SK-N-SH (cell line): ENCODE data around the gene ADAMTS7. TPM values are rescaled to one million over a fixed set of nuclear protein-coding genes. Genes with fewer than 3 reads are reported as not detected.
A peak's percentile ranks its signal among the peaks of the same experiment; 100 is the strongest.
"Not testable (repeated sequence)": the region's sequence is repeated elsewhere in the genome, so short reads cannot be mapped to it uniquely, and the experiment has no call there.

Experiments used
- CTCF ChIA-PET: fragments of 300-600, 350-600 bp; formaldehyde crosslinking; extraction: SDS; loops from one replicate; lab custom pipeline; 2021; lab: Yijun Ruan, JAX
- POLR2A ChIA-PET: fragments of 350-600 bp; sonication (Branson Sonifier 250); formaldehyde crosslinking; extraction: SDS; loops from one replicate; lab custom pipeline; 2020; ENCODE audit warnings: antibody characterized with exemption, inconsistent platforms; lab: Yijun Ruan, JAX
- DNase-seq: peaks from one replicate; pipeline ENCODE4 v3.0.0; 2012
- H2AFZ ChIP-seq: fragments of 200-600 bp; sonication (generic); 2 replicates; pipeline ENCODE4 v1.8.1; 2016; ENCODE audit warnings: antibody characterized with exemption, mild to moderate bottlenecking, low read depth
- H3F3A ChIP-seq: fragments of 200-600 bp; sonication (generic); replicated peaks from 2 replicates; pipeline ENCODE3; 2016; ENCODE audit warnings: antibody characterized with exemption, mild to moderate bottlenecking; ENCODE audit not compliant: insufficient read depth
- H3K27ac ChIP-seq, 2 experiments: fragments of 200-500 bp in 1 of 2; fragments of 200-600 bp in 1 of 2; sonication (Bioruptor generic) in 1 of 2; sonication (generic), shearing (Covaris generic) in 1 of 2; 2 replicates each; pipeline versions ENCODE4 v1.5.1 to v1.6.1; 2014 to 2016; ENCODE audit warnings: low read depth in 2 of 2, inconsistent platforms in 1 of 2, low read length in 1 of 2, mild to moderate bottlenecking in 1 of 2, mixed read lengths in 1 of 2
- H3K27me3 ChIP-seq: fragments of 200-600 bp; sonication (generic), shearing (Covaris generic); 2 replicates; pipeline ENCODE4 v1.6.1; 2016; ENCODE audit warnings: mixed run types; ENCODE audit not compliant: insufficient read depth
- H3K36me3 ChIP-seq, 2 experiments: fragments of 200-500 bp in 1 of 2; fragments of 200-600 bp in 1 of 2; sonication (Bioruptor generic) in 1 of 2; sonication (generic) in 1 of 2; replicated peaks in 1 of 2; 2 replicates each; pipeline versions ENCODE3 to v1.5.1; 2014 to 2016; ENCODE audit warnings: low read length in 1 of 2, mild to moderate bottlenecking in 1 of 2; ENCODE audit not compliant: insufficient read depth in 2 of 2, control insufficient read depth in 1 of 2
- H3K4me1 ChIP-seq, 2 experiments: fragments of 200-500 bp in 1 of 2; fragments of 200-600 bp in 1 of 2; sonication (Bioruptor generic) in 1 of 2; sonication (generic), shearing (Covaris generic) in 1 of 2; 2 replicates each; pipeline versions ENCODE4 v1.5.1 to v1.6.1; 2014 to 2016; ENCODE audit warnings: low read depth in 1 of 2, low read length in 1 of 2, mixed run types in 1 of 2; ENCODE audit not compliant: insufficient read depth in 2 of 2, control insufficient read depth in 1 of 2
- H3K4me2 ChIP-seq: fragments of 200-600 bp; sonication (generic), shearing (Covaris generic); 2 replicates; pipeline ENCODE4 v1.6.1; 2017; ENCODE audit warnings: mixed run types
- H3K4me3 ChIP-seq, 2 experiments: fragments of 200-500 bp in 1 of 2; fragments of 200-600 bp in 1 of 2; sonication (Bioruptor generic) in 1 of 2; sonication (generic), shearing (Covaris generic) in 1 of 2; 2 replicates each; pipeline versions ENCODE4 v1.5.1 to v1.8.1; 2014 to 2016; ENCODE audit warnings: low read depth in 2 of 2, inconsistent platforms in 1 of 2, low read length in 1 of 2, mild to moderate bottlenecking in 1 of 2, mixed read lengths in 1 of 2, moderate library complexity in 1 of 2
- H3K79me2 ChIP-seq: fragments of 200-600 bp; sonication (generic); 2 replicates; pipeline ENCODE4 v1.8.1; 2017; ENCODE audit warnings: mild to moderate bottlenecking; ENCODE audit not compliant: insufficient read depth
- H3K9ac ChIP-seq: fragments of 200-600 bp; sonication (generic); 2 replicates; pipeline ENCODE4 v1.6.1; 2017; ENCODE audit warnings: mixed run types
- H3K9me2 ChIP-seq: fragments of 200-600 bp; sonication (generic); 2 replicates; pipeline ENCODE4 v1.6.1; 2017; ENCODE audit warnings: mixed run types
- H3K9me3 ChIP-seq: fragments of 200-600 bp; sonication (generic); 2 replicates; pipeline ENCODE4 v1.6.1; 2017; ENCODE audit warnings: mixed run types, mild to moderate bottlenecking, moderate library complexity
- H4K20me1 ChIP-seq: fragments of 200-600 bp; sonication (generic); 2 replicates; pipeline ENCODE4 v1.6.1; 2017; ENCODE audit warnings: mild to moderate bottlenecking, mixed run types; ENCODE audit not compliant: insufficient read depth
- CHD2 ChIP-seq: fragments of 150-350 bp; IDR thresholded peaks from 2 replicates; pipeline ENCODE4 v1.6.1; 2018; ENCODE audit warnings: low read length; ENCODE audit not compliant: partially characterized antibody
- EZH2phosphoT487 ChIP-seq: fragments of 200-600 bp; sonication (generic); IDR thresholded peaks from 2 replicates; pipeline ENCODE4 v1.6.1; 2017; ENCODE audit warnings: low read depth, mixed run types, mild to moderate bottlenecking, antibody characterized with exemption, moderate library complexity, borderline replicate concordance
- FOSL2 ChIP-seq: IDR thresholded peaks from 2 replicates; pipeline ENCODE4 v1.4.0; 2012; ENCODE audit warnings: low read depth, mild to moderate bottlenecking, moderate library complexity, borderline replicate concordance
- FOXJ3 ChIP-seq: sonication (generic); formaldehyde crosslinking; IDR thresholded peaks from 2 replicates; pipeline ENCODE4 v1.5.1; 2020; ENCODE audit warnings: mild to moderate bottlenecking, missing genetic modification reagents
- FOXM1 ChIP-seq: IDR thresholded peaks from 2 replicates; pipeline ENCODE4 v1.4.0; 2012; ENCODE audit warnings: low read depth, mild to moderate bottlenecking
- MEF2A ChIP-seq: IDR thresholded peaks from 2 replicates; pipeline ENCODE4 v1.4.0; 2012; ENCODE audit warnings: low read depth, borderline replicate concordance
- PBX3 ChIP-seq: IDR thresholded peaks from 2 replicates; pipeline ENCODE4; 2012
- POLR2AphosphoS5 ChIP-seq: IDR thresholded peaks from 2 replicates; pipeline ENCODE4 v1.6.1; 2012; ENCODE audit warnings: low read depth, low read length
- RAD21 ChIP-seq: IDR thresholded peaks from 2 replicates; pipeline ENCODE4 v1.6.1; 2012; ENCODE audit warnings: mild to moderate bottlenecking, low read length
- RFX5 ChIP-seq: IDR thresholded peaks from 2 replicates; pipeline ENCODE4 v1.6.1; 2012; ENCODE audit warnings: mild to moderate bottlenecking, improper control_type of control experiment, low read length
- SMC3 ChIP-seq: IDR thresholded peaks from 2 replicates; pipeline ENCODE4 v1.6.1; 2012; ENCODE audit warnings: low read depth, low read length, improper control_type of control experiment
- TEAD4 ChIP-seq: IDR thresholded peaks from 2 replicates; pipeline ENCODE4 v1.4.0; 2012; ENCODE audit warnings: mild to moderate bottlenecking, borderline replicate concordance; ENCODE audit not compliant: insufficient read depth
- ZBTB33 ChIP-seq: IDR thresholded peaks from 2 replicates; pipeline ENCODE4 v1.4.0; 2012; ENCODE audit warnings: low read depth, borderline replicate concordance
- WGBS: methylation state at CpG from one replicate; pipeline ENCODE4 v1.1.6; 2017; ENCODE audit warnings: low lambda C conversion rate; 5-methylcytosine and 5-hydroxymethylcytosine counted together
- polyA plus RNA-seq, 3 experiments: library from polyadenylated mRNA; depleted of rRNA; stranded (reverse); fragments of >200 nt; gene quantifications; 2 replicates each; pipeline ENCODE4 v1.2.3, GENCODE V29; 2012
- TF ChIP-seq, protein P1 (sequence below): fragments of 200-600 bp; sonication (generic); IDR thresholded peaks from 2 replicates; pipeline ENCODE4 v1.6.1; 2017; ENCODE audit warnings: antibody characterized with exemption, mild to moderate bottlenecking, moderate library complexity
- TF ChIP-seq, protein P2 (sequence below): fragments of 150-350 bp; IDR thresholded peaks from 2 replicates; pipeline ENCODE4 v1.6.1; 2016; ENCODE audit warnings: mild to moderate bottlenecking, low read depth, low read length

Gene ADAMTS7
- polyA plus RNA-seq, 1 of the 3 experiments (the other 2 are of a cell fraction): 17.9 TPM

- TF ChIP-seq SMC3 (no peak), FOXM1 (no peak), TEAD4 (no peak), FOSL2 (no peak), FOXJ3 (CRISPR knock-in tag) (no peak)
Observed at GRCh38 chr15:78739206-78739605, 72.1 kb downstream of the ADAMTS7 start (continued).

- H3K27me3 ChIP-seq, H3K9me2 ChIP-seq, H3K9me3 ChIP-seq, H3K36me3 ChIP-seq, H3K27ac ChIP-seq, H3K9ac ChIP-seq, H3K79me2 ChIP-seq, H3K4me1 ChIP-seq, H2AFZ ChIP-seq, POLR2A ChIA-PET, H3F3A ChIP-seq, DNase-seq, H3K4me3 ChIP-seq, H3K4me2 ChIP-seq, H4K20me1 ChIP-seq: not testable (repeated sequence)
- TF ChIP-seq RAD21: 0 out of 2 replicates have a peak, but pooled peaks have one; percentile 6
- TF ChIP-seq, protein P1, sequence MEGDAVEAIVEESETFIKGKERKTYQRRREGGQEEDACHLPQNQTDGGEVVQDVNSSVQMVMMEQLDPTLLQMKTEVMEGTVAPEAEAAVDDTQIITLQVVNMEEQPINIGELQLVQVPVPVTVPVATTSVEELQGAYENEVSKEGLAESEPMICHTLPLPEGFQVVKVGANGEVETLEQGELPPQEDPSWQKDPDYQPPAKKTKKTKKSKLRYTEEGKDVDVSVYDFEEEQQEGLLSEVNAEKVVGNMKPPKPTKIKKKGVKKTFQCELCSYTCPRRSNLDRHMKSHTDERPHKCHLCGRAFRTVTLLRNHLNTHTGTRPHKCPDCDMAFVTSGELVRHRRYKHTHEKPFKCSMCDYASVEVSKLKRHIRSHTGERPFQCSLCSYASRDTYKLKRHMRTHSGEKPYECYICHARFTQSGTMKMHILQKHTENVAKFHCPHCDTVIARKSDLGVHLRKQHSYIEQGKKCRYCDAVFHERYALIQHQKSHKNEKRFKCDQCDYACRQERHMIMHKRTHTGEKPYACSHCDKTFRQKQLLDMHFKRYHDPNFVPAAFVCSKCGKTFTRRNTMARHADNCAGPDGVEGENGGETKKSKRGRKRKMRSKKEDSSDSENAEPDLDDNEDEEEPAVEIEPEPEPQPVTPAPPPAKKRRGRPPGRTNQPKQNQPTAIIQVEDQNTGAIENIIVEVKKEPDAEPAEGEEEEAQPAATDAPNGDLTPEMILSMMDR: peak; percentile 23
- CTCF ChIA-PET: interaction anchor here (1.1 to 1.4 kb wide), 2 partner anchors 13 to 837 kb away, joined by 3 read pairs; no protein-coding TSS in a partner anchor
- 60% methylated on average over 1 of the region's 11 CpGs for WGBS
Observed at GRCh38 chr15:78737931-78738558, 73.2 kb downstream of the ADAMTS7 start.

DNA sequence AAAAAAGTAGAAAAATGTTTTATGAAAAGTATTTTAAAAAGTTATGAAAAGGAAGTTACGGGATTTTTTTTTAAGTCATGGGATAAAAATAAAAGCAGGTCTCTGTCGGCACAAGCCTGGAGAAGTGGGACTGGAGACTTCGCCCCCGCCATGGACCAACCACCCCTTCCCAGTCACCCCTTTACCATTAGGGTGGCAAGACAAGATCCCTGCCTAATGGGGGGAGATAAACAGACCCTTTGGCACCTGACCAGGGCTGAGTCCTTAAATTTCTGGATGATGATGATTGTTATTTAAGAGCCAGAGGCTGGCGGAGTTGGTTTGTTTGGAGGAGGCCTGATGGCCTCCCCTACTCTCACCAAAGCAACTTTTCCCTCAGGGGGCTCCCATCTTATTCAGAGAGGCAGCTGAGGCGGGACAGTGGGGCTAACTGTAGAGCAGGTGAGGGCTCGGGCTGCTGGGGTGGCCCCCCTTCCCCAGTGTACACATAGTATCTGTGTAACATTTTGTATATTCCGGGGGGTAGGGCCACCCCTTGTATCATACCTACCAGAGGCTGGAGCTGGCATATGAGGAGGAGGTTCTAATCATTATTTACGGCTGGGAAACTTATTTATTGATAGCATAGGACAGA, 74.0 kb downstream of the ADAMTS7 start:
- POLR2A ChIA-PET: no interaction called here
- H4K20me1 ChIP-seq: no peaks in the 10 kb centered on the region
- no peaks in the 10 kb centered on the region for H3K9me2 ChIP-seq
- no peaks in the 10 kb centered on the region for H3K36me3 ChIP-seq
- no peaks in the 10 kb centered on the region for H3K79me2 ChIP-seq
- no peak overlapping the region for H3K27ac ChIP-seq
- no peak overlapping the region for H3K4me2 ChIP-seq
- no peak for DNase-seq
- no peak overlapping the region for H2AFZ ChIP-seq
- WGBS: 62% methylated on average over 7 of the region's 9 CpGs
- H3K27me3 ChIP-seq: no peaks in the 10 kb centered on the region; the same call in 1 of the 2 replicates
- H3K4me1 ChIP-seq: peaks cover 0 to 4% of the 10 kb centered on the region in 2 experiments; a peak in 1 of 4 replicates
- H3F3A ChIP-seq: no peaks in the 10 kb centered on the region
- CTCF ChIA-PET: interaction anchor here (1.1 kb wide), 1 partner anchor 836 kb away, joined by 3 read pairs; no protein-coding TSS in a partner anchor
- H3K9ac ChIP-seq: no peak overlapping the region
- H3K9me3 ChIP-seq: no peaks in the 10 kb centered on the region
- H3K4me3 ChIP-seq: no peak overlapping the region
- no peak for TF ChIP-seq RFX5
- TF ChIP-seq ZBTB33: no peak
- TF ChIP-seq PBX3: no peak
- TF ChIP-seq, protein P1: no peak
- TF ChIP-seq, protein P2, sequence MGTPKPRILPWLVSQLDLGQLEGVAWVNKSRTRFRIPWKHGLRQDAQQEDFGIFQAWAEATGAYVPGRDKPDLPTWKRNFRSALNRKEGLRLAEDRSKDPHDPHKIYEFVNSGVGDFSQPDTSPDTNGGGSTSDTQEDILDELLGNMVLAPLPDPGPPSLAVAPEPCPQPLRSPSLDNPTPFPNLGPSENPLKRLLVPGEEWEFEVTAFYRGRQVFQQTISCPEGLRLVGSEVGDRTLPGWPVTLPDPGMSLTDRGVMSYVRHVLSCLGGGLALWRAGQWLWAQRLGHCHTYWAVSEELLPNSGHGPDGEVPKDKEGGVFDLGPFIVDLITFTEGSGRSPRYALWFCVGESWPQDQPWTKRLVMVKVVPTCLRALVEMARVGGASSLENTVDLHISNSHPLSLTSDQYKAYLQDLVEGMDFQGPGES: no peak
- no peak for TF ChIP-seq CHD2
- no peak for TF ChIP-seq RAD21
- TF ChIP-seq POLR2AphosphoS5: no peak
- TF ChIP-seq EZH2phosphoT487: no peak
- TF ChIP-seq MEF2A: no peak
